B cell (primary cell): Measurements from ENCODE around the gene LIMCH1. TPM values are rescaled to one million over a fixed set of nuclear protein-coding genes. Genes with fewer than 3 reads are reported as not detected.
"Not testable (repeated sequence)": the region's sequence is repeated elsewhere in the genome, so short reads cannot be mapped to it uniquely, and the experiment has no call there.

ENCODE experiments used
- ATAC-seq: fragments of 200-7000 bp; cut with Tn5 transposase; one replicate; pipeline ENCODE4 v1.10.0; 2021; ENCODE audit warnings: low read depth, mild to moderate bottlenecking, moderate number of reproducible peaks, moderate library complexity
- CTCF ChIA-PET: fragments of 350-600 bp; sonication (Branson Sonifier 250); formaldehyde crosslinking; loops from one replicate; lab custom pipeline; 2021; ENCODE audit warnings: antibody characterized with exemption, inconsistent platforms; lab: Charles Lee
- POLR2A ChIA-PET: fragments of 350-600 bp; sonication (Branson Sonifier 250); formaldehyde crosslinking; loops from one replicate; lab custom pipeline; 2021; ENCODE audit warnings: antibody characterized with exemption; lab: Charles Lee
- DNase-seq: peaks from one replicate; pipeline ENCODE4 v3.0.0; 2013
- H2AFZ ChIP-seq: 2 replicates; pipeline ENCODE4 v1.6.1; 2012; ENCODE audit warnings: mild to moderate bottlenecking, low read depth, low read length; ENCODE audit not compliant: insufficient read depth, poor library complexity, severe bottlenecking
- H3K27ac ChIP-seq, 2 donors: 1 replicate in 1 of 2; 2 replicates in 1 of 2; pipeline ENCODE4 v1.5.1; 2012 to 2013; ENCODE audit warnings: low read length in 2 of 2, mild to moderate bottlenecking in 2 of 2, moderate library complexity in 1 of 2
- H3K27me3 ChIP-seq, 4 experiments: fragments of 200-600 bp in 1 of 4; sonication (generic) in 1 of 4; replicated peaks in 1 of 4; 1 replicate in 2 of 4; 2 replicates in 2 of 4; pipeline versions ENCODE4 v1.6.1 to v1.7.0; 2013 to 2016; ENCODE audit warnings: low read length in 3 of 4, mild to moderate bottlenecking in 2 of 4, mixed read lengths in 1 of 4, moderate library complexity in 1 of 4; ENCODE audit not compliant: insufficient read depth in 4 of 4, control insufficient read depth in 3 of 4; ENCODE audit errors: control extremely low read depth in 1 of 4
- H3K36me3 ChIP-seq, 2 experiments: replicated peaks in 1 of 2; 1 replicate in 1 of 2; 2 replicates in 1 of 2; pipeline versions ENCODE4 v1.6.1 to v1.7.1; 2013; ENCODE audit warnings: low read length in 1 of 2; ENCODE audit not compliant: insufficient read depth in 2 of 2, control insufficient read depth in 1 of 2; ENCODE audit errors: control extremely low read depth in 1 of 2, extremely low read depth in 1 of 2
- H3K4me1 ChIP-seq, 2 donors: fragments of 200-600 bp in 1 of 2; sonication (generic) in 1 of 2; 1 replicate in 1 of 2; 2 replicates in 1 of 2; pipeline versions ENCODE4 v1.5.1 to v1.6.1; 2013 to 2017; ENCODE audit warnings: low read length in 2 of 2; ENCODE audit not compliant: control insufficient read depth in 2 of 2, insufficient read depth in 2 of 2
- H3K4me2 ChIP-seq: replicated peaks from 2 replicates; pipeline ENCODE3; 2012; ENCODE audit warnings: mild to moderate bottlenecking, low read depth, low read length; ENCODE audit not compliant: poor library complexity, severe bottlenecking
- H3K4me3 ChIP-seq, 5 experiments: fragments of 200-600 bp in 1 of 5; sonication (generic) in 1 of 5; 1 replicate in 3 of 5; 2 replicates in 2 of 5; pipeline versions ENCODE4 v1.5.1 to v1.7.0; 2011 to 2016; ENCODE audit warnings: low read length in 4 of 5, mild to moderate bottlenecking in 4 of 5, low read depth in 2 of 5, control low read depth in 1 of 5, moderate library complexity in 1 of 5; ENCODE audit not compliant: insufficient read depth in 1 of 5; ENCODE audit errors: control extremely low read depth in 1 of 5, extremely low read depth in 1 of 5
- H3K79me2 ChIP-seq: fragments of 200-600 bp; sonication (generic); one replicate; pipeline ENCODE4 v1.6.0; 2016; ENCODE audit warnings: low read length; ENCODE audit not compliant: control insufficient read depth, insufficient read depth
- H3K9ac ChIP-seq: fragments of 200-600 bp; sonication (generic); 2 replicates; pipeline ENCODE4 v1.6.1; 2017; ENCODE audit warnings: mild to moderate bottlenecking, low read length, moderate library complexity
- H3K9me3 ChIP-seq, 3 donors: one replicate each; pipeline versions ENCODE4 v1.6.1 to v1.7.1; 2013; ENCODE audit warnings: low read length in 2 of 3; ENCODE audit not compliant: control insufficient read depth in 2 of 3, insufficient read depth in 1 of 3; ENCODE audit errors: control extremely low read depth in 1 of 3
- H4K20me1 ChIP-seq: 2 replicates; pipeline ENCODE4 v1.6.0; 2012; ENCODE audit warnings: mild to moderate bottlenecking, low read length; ENCODE audit not compliant: insufficient read depth, control insufficient read depth, poor library complexity, severe bottlenecking
- H3K27ac Mint-ChIP-seq: one replicate; pipeline ENCODE4 v1.8.0; 2021; ENCODE audit warnings: mixed read lengths
- H3K27me3 Mint-ChIP-seq: one replicate; pipeline ENCODE4 v1.8.0; 2021; ENCODE audit warnings: mixed read lengths
- H3K4me1 Mint-ChIP-seq: one replicate; pipeline ENCODE4 v1.8.0; 2021; ENCODE audit warnings: mixed read lengths
- H3K4me3 Mint-ChIP-seq: one replicate; pipeline ENCODE4 v1.8.0; 2021; ENCODE audit warnings: mixed read lengths
- H3K9me3 Mint-ChIP-seq: one replicate; pipeline ENCODE4 v1.8.0; 2022; ENCODE audit warnings: mixed read lengths; ENCODE audit not compliant: insufficient read depth
- CTCF ChIP-seq: fragments of 200-600 bp; IDR thresholded peaks from one replicate; pipeline ENCODE4 v1.8.0; 2022; ENCODE audit warnings: antibody characterized with exemption, mild to moderate bottlenecking
- EZH2 ChIP-seq: IDR thresholded peaks from 2 replicates; pipeline ENCODE4 v1.6.1; 2012; ENCODE audit warnings: borderline replicate concordance, low read depth, mild to moderate bottlenecking, moderate library complexity, low read length; ENCODE audit not compliant: insufficient read depth, poor library complexity, severe bottlenecking
- WGBS: methylation state at CpG from one replicate; pipeline ENCODE4 v1.1.5; 2013; ENCODE audit warnings: missing lambda C conversion rate; ENCODE audit not compliant: insufficient coverage; 5-methylcytosine and 5-hydroxymethylcytosine counted together
- intact Hi-C: fragments of 100-400 bp; cut with micrococcal nuclease; formaldehyde crosslinking; loops from one replicate; pipeline ENCODE4 v1.10.0; 2022
- polyA plus RNA-seq: library from polyadenylated mRNA; depleted of rRNA; stranded (reverse); fragments of >200 nt; gene quantifications from 2 replicates; pipeline ENCODE4 v1.2.3, GENCODE V29; 2012
- total RNA-seq, 2 donors: library from RNA; stranded (reverse); fragments of 120-200 nt in 1 of 2; gene quantifications; 1 replicate in 1 of 2; 2 replicates in 1 of 2; pipeline versions ENCODE4 v1.2.3 to v1.2.4, GENCODE V29; 2013 to 2022

The LIMCH1 gene
- total and polyA plus RNA-seq, 2 donors (not counting 1 experiment from before 2014, with no cell fraction given), result not detected

GRCh38 chr4:41734371-41734770 lies 196.4 kb downstream of the LIMCH1 start:
- 86% methylated on average over 2 of the region's 3 CpGs for WGBS
- H3K4me3 ChIP-seq, result no peak overlapping the region
- intact Hi-C loops, result no loop called here
- no peak overlapping the region for H3K4me2 ChIP-seq
- H3K4me1 Mint-ChIP-seq, result no peaks in the 10 kb centered on the region
- H3K27me3 ChIP-seq, result peaks cover 0 to 8% (median 1%) of the 10 kb centered on the region in 4 experiments
- H3K4me1 ChIP-seq, result no peaks in the 10 kb centered on the region
- POLR2A ChIA-PET, result no interaction called here
- DNase-seq (no peak), ATAC-seq (no peak)
- no peak overlapping the region for H2AFZ ChIP-seq
- no peak overlapping the region for H3K27ac Mint-ChIP-seq
- no peaks in the 10 kb centered on the region for H4K20me1 ChIP-seq
- peaks cover 0 to 4% (median 0%) of the 10 kb centered on the region in 3 donors for H3K9me3 ChIP-seq
- peaks cover 23% of the 10 kb centered on the region for H3K27me3 Mint-ChIP-seq
- TF ChIP-seq CTCF, result no peak
- no peak for TF ChIP-seq EZH2
- no peak overlapping the region for H3K27ac ChIP-seq
- no peak overlapping the region for H3K4me3 Mint-ChIP-seq
- peaks cover 3% of the 10 kb centered on the region for H3K9me3 Mint-ChIP-seq
- CTCF ChIA-PET, result no interaction called here
- H3K36me3 ChIP-seq, result no peaks in the 10 kb centered on the region
- no peaks in the 10 kb centered on the region for H3K79me2 ChIP-seq
- H3K9ac ChIP-seq, result no peak overlapping the region

DNA sequence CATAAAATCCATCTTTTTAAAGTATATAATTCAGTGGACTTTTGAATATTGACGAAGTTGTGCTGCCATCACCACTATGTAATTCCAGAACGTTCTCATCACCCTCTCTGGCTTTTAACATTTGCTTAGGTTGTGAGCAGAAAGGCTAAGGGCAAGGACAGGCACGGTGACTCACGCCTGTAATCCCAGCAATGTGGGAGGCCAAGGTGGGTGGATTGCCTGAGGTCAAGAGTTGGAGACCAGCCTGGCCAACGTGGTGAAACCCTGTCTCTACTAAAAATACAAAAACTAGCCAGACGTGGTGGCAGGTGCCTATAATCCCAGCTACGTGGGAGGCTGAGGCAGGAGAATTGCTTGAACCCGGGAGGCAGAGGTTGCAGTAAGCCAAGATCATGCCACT lies 199.5 kb downstream of the LIMCH1 start:
- peaks cover 31% of the 10 kb centered on the region for H3K27me3 Mint-ChIP-seq
- peaks cover 0 to 12% (median 4%) of the 10 kb centered on the region in 4 experiments for H3K27me3 ChIP-seq
- CTCF ChIA-PET, H3K4me1 Mint-ChIP-seq, H4K20me1 ChIP-seq, H3K9ac ChIP-seq, H3K4me3 ChIP-seq, H3K27ac Mint-ChIP-seq, H3K79me2 ChIP-seq, H3K4me3 Mint-ChIP-seq, H3K9me3 ChIP-seq, H3K36me3 ChIP-seq, ATAC-seq, H3K4me2 ChIP-seq, DNase-seq, H3K4me1 ChIP-seq, intact Hi-C loops, H3K27ac ChIP-seq, H2AFZ ChIP-seq, POLR2A ChIA-PET, H3K9me3 Mint-ChIP-seq: not testable (repeated sequence)
- WGBS, result 78% methylated on average over 4 of the region's 8 CpGs
